HFFc6 (cell line): ENCODE data around the gene GPR137B. TPM values are rescaled to one million over a fixed set of nuclear protein-coding genes. Genes with fewer than 3 reads are reported as not detected.

ENCODE experiments used
- DNase-seq: peaks from one replicate; pipeline ENCODE4 v3.0.0-alpha.2; 2018
- H3K27ac Mint-ChIP-seq: 2 replicates; pipeline ENCODE4 v1.8.0; 2020; ENCODE audit warnings: mild to moderate bottlenecking, mixed read lengths
- H3K27me3 Mint-ChIP-seq: 2 replicates; pipeline ENCODE4 v1.8.0; 2021; ENCODE audit warnings: mild to moderate bottlenecking, moderate library complexity, mixed read lengths; ENCODE audit not compliant: insufficient read depth
- H3K36me3 Mint-ChIP-seq: 2 replicates; pipeline ENCODE4 v1.8.0; 2021; ENCODE audit warnings: low read depth, mixed read lengths
- H3K4me1 Mint-ChIP-seq: 2 replicates; pipeline ENCODE4 v1.8.0; 2020; ENCODE audit warnings: low read depth, mixed read lengths
- H3K4me3 Mint-ChIP-seq: 2 replicates; pipeline ENCODE4 v1.8.0; 2020; ENCODE audit warnings: mild to moderate bottlenecking, moderate library complexity, mixed read lengths
- H3K9me3 Mint-ChIP-seq: 2 replicates; pipeline ENCODE4 v1.8.0; 2020; ENCODE audit warnings: mild to moderate bottlenecking, mixed read lengths
- total RNA-seq, 6 experiments: library from RNA; stranded (reverse); fragmentation: NEBNext Ultra II Directional; extraction: Animal tissue kit (Norgen Biotek cat#: 25700); gene quantifications; 2 replicates in 1 of 6; 3 replicates in 5 of 6; pipeline ENCODE4 v1.2.3, GENCODE V29; 2021
- TF ChIP-seq, protein P1 (sequence below): fragments of 200-600 bp; sonication (generic); IDR thresholded peaks from 2 replicates; pipeline ENCODE4 v1.5.0; 2021; ENCODE audit warnings: antibody characterized with exemption, mild to moderate bottlenecking

GPR137B gene
- total RNA-seq, 6 experiments from 2014 or later = 9.7 to 13.8 (median 11.9) TPM

DNA sequence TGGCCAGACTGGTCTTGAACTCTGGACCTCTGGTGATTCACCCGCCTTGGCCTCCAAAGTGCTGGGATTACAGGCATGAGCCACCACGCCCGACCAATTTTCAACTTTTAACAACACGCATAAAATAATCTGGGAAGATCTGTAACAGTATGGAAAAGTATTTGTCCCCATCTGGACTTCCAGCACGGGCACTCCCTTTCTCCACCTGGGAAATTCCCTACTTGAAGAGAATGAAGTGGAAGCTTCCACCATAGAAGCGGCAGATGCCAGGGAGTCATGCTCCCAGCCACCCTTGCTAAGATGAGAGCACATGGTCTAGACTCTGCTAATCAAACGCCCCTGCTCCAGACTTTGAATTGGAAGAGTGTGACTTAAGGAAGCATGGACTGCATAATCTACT, 9.0 kb upstream of the GPR137B start:
- H3K27ac Mint-ChIP-seq = no peak overlapping the region
- no peak overlapping the region for H3K4me3 Mint-ChIP-seq
- no peaks in the 10 kb centered on the region for H3K9me3 Mint-ChIP-seq
- no peaks in the 10 kb centered on the region for H3K36me3 Mint-ChIP-seq
- no peaks in the 10 kb centered on the region for H3K4me1 Mint-ChIP-seq
- no peak for DNase-seq
- TF ChIP-seq, protein P1, sequence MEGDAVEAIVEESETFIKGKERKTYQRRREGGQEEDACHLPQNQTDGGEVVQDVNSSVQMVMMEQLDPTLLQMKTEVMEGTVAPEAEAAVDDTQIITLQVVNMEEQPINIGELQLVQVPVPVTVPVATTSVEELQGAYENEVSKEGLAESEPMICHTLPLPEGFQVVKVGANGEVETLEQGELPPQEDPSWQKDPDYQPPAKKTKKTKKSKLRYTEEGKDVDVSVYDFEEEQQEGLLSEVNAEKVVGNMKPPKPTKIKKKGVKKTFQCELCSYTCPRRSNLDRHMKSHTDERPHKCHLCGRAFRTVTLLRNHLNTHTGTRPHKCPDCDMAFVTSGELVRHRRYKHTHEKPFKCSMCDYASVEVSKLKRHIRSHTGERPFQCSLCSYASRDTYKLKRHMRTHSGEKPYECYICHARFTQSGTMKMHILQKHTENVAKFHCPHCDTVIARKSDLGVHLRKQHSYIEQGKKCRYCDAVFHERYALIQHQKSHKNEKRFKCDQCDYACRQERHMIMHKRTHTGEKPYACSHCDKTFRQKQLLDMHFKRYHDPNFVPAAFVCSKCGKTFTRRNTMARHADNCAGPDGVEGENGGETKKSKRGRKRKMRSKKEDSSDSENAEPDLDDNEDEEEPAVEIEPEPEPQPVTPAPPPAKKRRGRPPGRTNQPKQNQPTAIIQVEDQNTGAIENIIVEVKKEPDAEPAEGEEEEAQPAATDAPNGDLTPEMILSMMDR = no peak
- H3K27me3 Mint-ChIP-seq = peaks cover 24% of the 10 kb centered on the region

DNA sequence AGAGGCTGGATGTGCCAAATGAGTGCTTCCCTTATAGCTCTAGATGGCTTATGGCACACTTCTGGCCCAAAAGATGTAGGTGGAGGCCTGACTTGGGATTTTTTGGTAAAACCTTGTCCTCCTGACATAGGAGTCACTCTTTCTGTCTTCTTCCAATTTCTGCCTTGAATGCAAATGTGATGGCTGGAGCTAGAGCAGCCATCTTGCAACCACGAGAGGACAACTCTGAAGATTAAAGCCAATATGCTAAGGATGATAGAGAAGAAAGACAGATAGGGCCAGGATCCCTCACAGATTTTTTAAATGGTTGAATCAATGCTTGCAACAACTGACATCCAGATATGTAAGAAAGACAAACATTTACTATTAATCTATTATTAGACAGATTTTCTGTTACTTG, 8.5 kb upstream of the GPR137B start:
- no peaks in the 10 kb centered on the region for H3K9me3 Mint-ChIP-seq
- no peak overlapping the region for H3K4me3 Mint-ChIP-seq
- peaks cover 25% of the 10 kb centered on the region for H3K27me3 Mint-ChIP-seq

DNA sequence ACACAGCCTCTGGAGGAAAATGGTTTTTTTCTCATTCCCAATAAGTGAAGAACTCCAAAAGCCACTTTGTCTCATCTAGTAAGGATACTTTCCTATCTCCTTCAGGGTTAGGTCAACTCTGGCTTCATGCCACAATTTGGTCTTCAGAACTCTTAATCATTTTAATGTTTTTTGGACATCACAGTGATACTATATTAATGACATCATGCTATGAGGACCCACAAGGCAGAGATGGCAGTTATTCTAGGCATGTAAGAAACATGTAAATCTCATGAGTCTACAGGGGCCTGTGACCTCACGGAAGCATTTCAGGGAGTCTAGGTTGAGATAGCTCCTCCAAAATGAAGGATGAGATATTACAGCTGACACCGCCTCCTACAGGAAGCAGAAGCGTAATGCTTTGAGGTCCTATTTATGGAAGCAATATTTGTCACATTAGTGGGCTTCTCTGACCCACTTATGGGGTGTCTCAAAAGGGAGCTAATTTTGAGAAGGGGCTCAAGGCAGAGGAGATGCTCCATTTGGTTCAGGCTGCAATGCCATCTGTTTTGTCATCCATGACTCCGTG, 5.0 kb upstream of the GPR137B start:
- no peak for DNase-seq
- H3K4me1 Mint-ChIP-seq = peaks cover 12% of the 10 kb centered on the region; the same call in 1 of the 2 replicates
- TF ChIP-seq, protein P1 = peak; percentile 40
- H3K9me3 Mint-ChIP-seq = no peaks in the 10 kb centered on the region
- H3K27ac Mint-ChIP-seq = no peak overlapping the region
- H3K36me3 Mint-ChIP-seq = no peaks in the 10 kb centered on the region
- peaks cover 31% of the 10 kb centered on the region for H3K27me3 Mint-ChIP-seq
- no peak overlapping the region for H3K4me3 Mint-ChIP-seq

More for the DNA sequence above, 8.5 kb upstream of the GPR137B start:
- TF ChIP-seq, protein P1 = no peak
- no peak for DNase-seq
- Mint-ChIP-seq H3K36me3 (no peaks in the 10 kb centered on the region), H3K4me1 (no peaks in the 10 kb centered on the region), H3K27ac (no peak overlapping the region)

DNA sequence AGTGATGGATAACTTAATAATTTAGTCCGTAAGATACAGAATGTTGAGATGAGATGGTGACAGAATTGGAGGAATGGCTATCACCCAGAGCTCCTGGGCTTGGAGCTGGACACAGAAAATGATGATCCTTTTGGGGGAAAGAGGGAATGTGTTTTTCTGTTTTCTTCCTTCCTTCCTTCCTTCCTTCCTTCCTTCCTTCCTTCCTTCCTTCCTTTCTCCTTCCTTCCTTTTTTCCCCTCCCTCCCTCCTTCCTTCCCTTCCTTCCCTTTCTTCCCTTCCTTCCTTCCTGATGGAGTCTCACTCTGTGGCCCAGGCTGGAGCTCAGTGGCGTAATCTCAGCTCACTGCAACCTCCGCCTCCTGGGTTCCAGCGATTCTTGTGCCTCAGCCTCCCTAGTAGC, 2.8 kb upstream of the GPR137B start:
- TF ChIP-seq, protein P1 = no peak
- Mint-ChIP-seq H3K27ac (no peak overlapping the region), H3K9me3 (no peaks in the 10 kb centered on the region), H3K36me3 (no peaks in the 10 kb centered on the region), H3K4me3 (no peak overlapping the region), H3K27me3 (peaks cover 24% of the 10 kb centered on the region), H3K4me1 (peaks cover 28% of the 10 kb centered on the region)
- no peak for DNase-seq

DNA sequence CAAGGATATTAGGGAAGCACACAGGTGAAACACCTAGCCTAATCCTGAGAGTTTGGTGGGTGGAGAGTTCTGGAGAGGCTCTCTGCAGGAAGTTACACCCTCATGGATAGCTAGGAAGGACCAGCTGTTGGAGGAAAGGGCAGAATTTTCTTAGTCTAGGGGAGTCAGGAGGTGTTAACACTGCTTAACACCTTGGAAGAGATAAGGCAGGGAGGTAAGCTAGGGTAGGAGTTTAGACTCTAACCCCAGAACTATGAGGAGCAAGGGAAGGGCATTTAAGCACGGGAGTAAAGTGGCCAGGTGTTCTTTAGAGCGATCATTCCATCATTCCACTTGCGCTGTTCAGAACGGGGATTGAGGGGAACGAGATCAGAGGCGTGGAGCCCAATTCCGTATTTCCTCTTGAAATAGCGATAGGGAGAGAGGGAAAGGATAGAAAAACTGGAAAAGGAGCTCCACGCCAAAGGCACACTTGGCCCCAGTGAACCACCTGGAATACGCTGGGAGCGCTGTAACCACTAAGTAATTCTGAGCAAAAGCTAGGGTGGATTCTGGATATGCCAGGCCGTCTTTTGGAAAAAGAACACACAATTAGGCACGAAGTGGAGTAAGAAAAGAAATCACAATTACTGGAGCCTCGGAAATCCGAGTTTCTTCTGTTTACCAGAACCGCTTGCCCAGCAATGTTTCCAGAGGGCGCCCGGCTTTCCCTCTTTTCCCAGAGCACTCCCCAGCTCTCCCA, 1.5 kb upstream of the GPR137B start:
- no peak overlapping the region for H3K27ac Mint-ChIP-seq
- H3K27me3 Mint-ChIP-seq = peaks cover 15% of the 10 kb centered on the region
- DNase-seq = no peak

More for the DNA sequence above, 1.5 kb upstream of the GPR137B start:
- H3K36me3 Mint-ChIP-seq = no peaks in the 10 kb centered on the region
- H3K4me1 Mint-ChIP-seq = peaks cover 32% of the 10 kb centered on the region
- no peaks in the 10 kb centered on the region for H3K9me3 Mint-ChIP-seq
- TF ChIP-seq, protein P1 = no peak
- H3K4me3 Mint-ChIP-seq = peak overlapping the region; percentile 91
